ENCODE results near the gene GFRA1. TPM values are rescaled to one million over a fixed set of nuclear protein-coding genes. Genes with fewer than 3 reads are reported as not detected.

GFRA1 gene
- total and polyA plus RNA-seq, 2 experiments from 2014 or later: 1.7 to 5.0 TPM

DNA sequence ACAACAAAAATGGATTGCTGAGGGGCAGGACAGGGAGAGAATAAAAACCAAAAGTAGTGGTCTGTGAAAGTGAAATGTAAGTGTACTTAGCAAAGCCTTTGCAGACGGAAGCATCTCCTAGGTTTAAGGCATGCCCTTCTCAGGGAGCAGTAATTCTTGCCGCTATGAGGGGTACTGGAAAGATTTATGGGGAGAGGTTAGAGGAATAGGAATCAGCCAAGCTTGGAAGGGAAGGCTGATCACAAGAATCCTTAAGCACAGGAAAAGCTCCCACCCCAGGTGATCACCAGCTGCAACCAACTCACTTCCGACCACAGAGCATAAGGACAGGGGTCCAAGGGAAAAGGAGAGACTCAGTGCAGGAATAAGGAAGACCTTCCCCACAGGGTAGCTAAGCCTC is 10.3 kb downstream of the GFRA1 start:
- TF ChIP-seq, protein P1, sequence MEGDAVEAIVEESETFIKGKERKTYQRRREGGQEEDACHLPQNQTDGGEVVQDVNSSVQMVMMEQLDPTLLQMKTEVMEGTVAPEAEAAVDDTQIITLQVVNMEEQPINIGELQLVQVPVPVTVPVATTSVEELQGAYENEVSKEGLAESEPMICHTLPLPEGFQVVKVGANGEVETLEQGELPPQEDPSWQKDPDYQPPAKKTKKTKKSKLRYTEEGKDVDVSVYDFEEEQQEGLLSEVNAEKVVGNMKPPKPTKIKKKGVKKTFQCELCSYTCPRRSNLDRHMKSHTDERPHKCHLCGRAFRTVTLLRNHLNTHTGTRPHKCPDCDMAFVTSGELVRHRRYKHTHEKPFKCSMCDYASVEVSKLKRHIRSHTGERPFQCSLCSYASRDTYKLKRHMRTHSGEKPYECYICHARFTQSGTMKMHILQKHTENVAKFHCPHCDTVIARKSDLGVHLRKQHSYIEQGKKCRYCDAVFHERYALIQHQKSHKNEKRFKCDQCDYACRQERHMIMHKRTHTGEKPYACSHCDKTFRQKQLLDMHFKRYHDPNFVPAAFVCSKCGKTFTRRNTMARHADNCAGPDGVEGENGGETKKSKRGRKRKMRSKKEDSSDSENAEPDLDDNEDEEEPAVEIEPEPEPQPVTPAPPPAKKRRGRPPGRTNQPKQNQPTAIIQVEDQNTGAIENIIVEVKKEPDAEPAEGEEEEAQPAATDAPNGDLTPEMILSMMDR (IDR thresholded peaks at IDR 0.05; ENCODE audit: low read depth, low read length): no peak
- no peaks in the 10 kb centered on the region for H3K4me1 ChIP-seq (ENCODE audit: low read depth)
- H3K9me3 ChIP-seq (ENCODE audit: low read depth): no peaks in the 10 kb centered on the region
- no peak overlapping the region for H3K27ac ChIP-seq
- no peak for DNase-seq (ENCODE audit: low read depth in 1 of 2, low spot score in 1 of 2)
- no peaks in the 10 kb centered on the region for H3K36me3 ChIP-seq
- H3K27me3 ChIP-seq: peaks cover 71% of the 10 kb centered on the region
- H3K4me3 ChIP-seq: no peak overlapping the region

DNA sequence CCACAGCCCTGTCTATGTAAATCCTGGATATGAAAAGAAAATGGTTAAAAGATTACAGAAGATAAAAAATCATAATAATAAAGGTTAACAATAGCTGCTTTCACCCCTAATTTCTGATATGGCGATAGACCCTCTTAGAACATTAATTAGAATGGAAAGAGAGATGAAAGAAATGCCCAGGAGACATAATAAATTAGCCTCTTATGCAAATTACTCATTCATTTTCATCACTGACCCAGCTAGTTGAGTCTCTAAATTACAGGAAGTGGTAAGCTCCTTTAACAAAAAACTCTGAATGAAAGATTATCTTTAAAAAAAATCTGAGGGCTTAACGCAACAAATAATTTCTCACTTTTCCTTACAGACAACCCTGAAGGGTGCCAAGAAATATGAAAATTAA is 12.4 kb downstream of the GFRA1 start:
- H3K4me3 ChIP-seq: no peak overlapping the region
- H3K4me1 ChIP-seq (ENCODE audit: low read depth): no peaks in the 10 kb centered on the region
- no peaks in the 10 kb centered on the region for H3K9me3 ChIP-seq (ENCODE audit: low read depth)
- no peak overlapping the region for H3K27ac ChIP-seq
- H3K36me3 ChIP-seq: no peaks in the 10 kb centered on the region
- peaks cover 51% of the 10 kb centered on the region for H3K27me3 ChIP-seq
- no peak for DNase-seq (ENCODE audit: low read depth in 1 of 2, low spot score in 1 of 2)
- TF ChIP-seq, protein P1 (IDR thresholded peaks at IDR 0.05; ENCODE audit: low read depth, low read length): no peak

DNA sequence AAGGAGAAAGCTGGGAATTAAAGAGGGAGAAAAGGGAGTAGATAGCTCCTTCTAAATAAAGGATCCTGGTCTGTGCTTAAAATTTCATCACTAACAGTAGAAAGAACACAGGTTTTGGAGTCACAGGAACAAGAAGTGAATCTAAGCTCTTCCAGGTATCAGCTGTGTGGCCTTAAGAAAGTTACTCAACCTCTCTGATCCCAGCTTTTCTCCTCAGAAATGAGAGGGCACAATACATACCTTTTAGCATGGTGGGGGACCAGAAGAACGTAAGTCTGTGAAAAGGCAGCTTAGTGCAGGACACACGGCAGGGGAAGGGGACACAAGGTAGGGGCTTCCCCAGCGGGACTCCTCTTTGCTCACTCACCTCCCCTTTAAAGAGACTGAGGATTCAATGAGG is 13.4 kb downstream of the GFRA1 start:
- Histone ChIP-seq H3K36me3 (no peaks in the 10 kb centered on the region), H3K4me3 (no peak overlapping the region), H3K27me3 (peaks cover 47% of the 10 kb centered on the region), H3K27ac (no peak overlapping the region), H3K4me1 (ENCODE audit: low read depth) (peaks cover 4% of the 10 kb centered on the region), H3K9me3 (ENCODE audit: low read depth) (no peaks in the 10 kb centered on the region)
- TF ChIP-seq, protein P1 (IDR thresholded peaks at IDR 0.05; ENCODE audit: low read depth, low read length): no peak
- DNase-seq (ENCODE audit: low read depth in 1 of 2, low spot score in 1 of 2): no peak

DNA sequence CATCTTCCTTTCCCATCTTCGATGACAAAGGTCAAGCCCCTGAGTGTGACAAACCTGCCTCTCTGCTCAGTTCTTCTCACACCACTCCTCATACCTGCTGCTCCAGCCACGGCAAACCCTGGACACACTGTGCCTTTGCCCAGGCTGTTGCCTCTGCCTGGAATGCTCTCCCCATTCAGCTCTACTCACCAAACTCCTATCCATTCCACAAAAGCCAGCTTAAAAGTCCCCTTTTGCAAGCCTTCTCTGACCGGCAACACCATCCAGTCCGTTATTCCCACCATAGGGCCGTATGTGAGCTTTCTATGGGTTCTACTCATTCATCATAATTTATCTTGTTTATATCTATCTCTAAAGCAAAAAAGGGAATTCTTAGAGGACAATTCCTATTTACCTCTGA is 15.2 kb downstream of the GFRA1 start:
- Histone ChIP-seq H3K27ac (no peak overlapping the region), H3K9me3 (ENCODE audit: low read depth) (no peaks in the 10 kb centered on the region), H3K4me1 (ENCODE audit: low read depth) (peaks cover 8% of the 10 kb centered on the region), H3K27me3 (peaks cover 29% of the 10 kb centered on the region), H3K4me3 (no peak overlapping the region), H3K36me3 (no peaks in the 10 kb centered on the region)
- TF ChIP-seq, protein P1 (IDR thresholded peaks at IDR 0.05; ENCODE audit: low read depth, low read length): no peak
- DNase-seq (ENCODE audit: low read depth in 1 of 2, low spot score in 1 of 2): no peak

DNA sequence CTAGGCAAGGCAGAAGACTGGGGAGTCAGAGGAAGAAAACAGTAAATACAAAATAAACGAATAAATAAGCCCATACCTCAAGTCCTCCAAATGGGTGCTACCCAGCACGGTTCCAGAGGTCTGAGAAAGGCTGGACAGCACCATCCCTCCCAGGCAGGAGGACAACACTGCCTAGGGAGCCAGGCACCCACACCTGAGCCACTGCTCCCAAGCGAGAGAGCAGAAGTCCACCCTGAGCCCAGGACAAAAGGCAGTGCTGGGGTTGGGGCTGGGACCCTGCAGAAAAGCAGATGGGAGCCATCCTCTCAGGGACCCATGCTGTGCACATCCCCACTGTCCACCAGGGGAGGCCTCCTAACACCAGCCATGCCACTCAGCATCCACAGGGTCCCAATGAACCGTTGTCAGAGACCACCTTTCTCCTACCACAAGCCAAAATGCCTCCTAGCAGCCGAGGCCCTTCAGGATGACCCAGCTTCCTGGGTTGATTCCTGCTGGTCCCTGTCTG is 16.2 kb downstream of the GFRA1 start:
- no peak overlapping the region for H3K4me3 ChIP-seq
- peaks cover 8% of the 10 kb centered on the region for H3K4me1 ChIP-seq (ENCODE audit: low read depth)
- H3K27ac ChIP-seq: no peak overlapping the region
- no peaks in the 10 kb centered on the region for H3K9me3 ChIP-seq (ENCODE audit: low read depth)
- H3K36me3 ChIP-seq: no peaks in the 10 kb centered on the region
- TF ChIP-seq, protein P1 (IDR thresholded peaks at IDR 0.05; ENCODE audit: low read depth, low read length): no peak
- DNase-seq (ENCODE audit: low read depth in 1 of 2, low spot score in 1 of 2): no peak
- H3K27me3 ChIP-seq: peaks cover 19% of the 10 kb centered on the region

All from cardiac muscle cell (in vitro differentiated cells and primary cell).